ENCODE data around the gene FAM3A.

The FAM3A gene

DNA sequence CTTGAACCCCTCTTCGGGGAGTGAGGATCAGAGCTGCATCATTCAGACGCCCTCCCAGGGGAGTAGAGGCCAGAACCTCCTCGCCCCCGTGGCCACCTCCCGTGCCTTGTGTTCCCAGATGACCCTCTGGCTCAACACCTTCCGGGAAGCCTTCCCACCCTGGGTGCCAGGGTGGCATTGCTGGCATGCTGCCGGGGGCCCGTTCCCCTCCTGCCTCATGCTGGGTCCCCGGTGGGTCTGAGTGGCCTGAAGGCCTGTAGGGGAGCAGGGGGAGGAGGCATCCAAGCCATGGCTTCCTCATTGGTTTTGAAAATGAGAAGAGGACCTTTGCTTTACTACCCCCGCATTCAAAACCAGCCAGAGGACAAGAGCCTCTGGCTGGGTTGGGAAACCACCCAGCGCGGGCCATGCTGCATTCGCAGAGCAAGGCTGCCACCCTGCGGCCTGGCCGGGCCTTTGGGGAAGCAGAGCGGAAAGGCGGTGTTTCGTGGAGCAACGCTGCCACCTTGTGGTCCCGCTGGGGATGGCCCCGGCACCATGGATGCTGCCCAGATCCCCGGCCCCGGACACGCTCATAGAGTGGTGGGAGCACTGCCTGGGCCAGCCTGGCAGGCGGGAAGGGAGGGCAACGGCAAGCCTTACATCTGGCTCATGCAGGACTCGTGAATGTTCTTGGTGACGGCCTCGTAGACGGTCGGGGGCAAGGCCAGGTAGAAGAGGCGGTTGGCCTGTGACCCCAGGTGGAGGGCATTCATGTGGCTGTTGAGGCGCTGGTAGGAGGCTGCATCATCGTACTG is 18.7 kb upstream of the FAM3A start:
- peak; percentile 91 for DNase-seq

- no peak for DNase-seq
These were observed 16.7 kb upstream of the FAM3A start for GRCh38 chrX:154532690-154533089.

GRCh38 chrX:154531626-154532025 is 15.6 kb upstream of the FAM3A start:
- DNase-seq, result no peak

DNA sequence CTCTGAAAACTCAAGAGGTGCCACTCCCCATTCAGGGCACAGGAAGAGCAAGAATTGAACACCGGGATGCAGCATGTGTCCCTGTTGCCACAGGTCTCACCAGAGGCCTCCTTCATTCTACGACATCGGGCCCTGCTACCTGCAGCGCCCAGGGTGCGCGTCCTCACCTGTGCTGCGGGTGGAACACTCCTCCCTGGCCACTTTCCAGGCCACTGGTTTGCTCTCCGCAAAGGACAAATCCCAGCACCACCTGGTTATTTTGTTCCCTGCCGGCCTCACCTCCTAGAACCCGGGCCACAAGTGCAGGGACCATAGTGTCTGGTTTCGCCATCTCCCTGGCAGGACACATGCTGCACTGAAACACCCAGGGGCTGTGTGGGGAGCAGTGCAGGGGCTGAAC is 14.3 kb upstream of the FAM3A start:
- DNase-seq, result no peak

GRCh38 chrX:154529206-154529612 is 13.2 kb upstream of the FAM3A start:
- DNase-seq, result no peak

DNA sequence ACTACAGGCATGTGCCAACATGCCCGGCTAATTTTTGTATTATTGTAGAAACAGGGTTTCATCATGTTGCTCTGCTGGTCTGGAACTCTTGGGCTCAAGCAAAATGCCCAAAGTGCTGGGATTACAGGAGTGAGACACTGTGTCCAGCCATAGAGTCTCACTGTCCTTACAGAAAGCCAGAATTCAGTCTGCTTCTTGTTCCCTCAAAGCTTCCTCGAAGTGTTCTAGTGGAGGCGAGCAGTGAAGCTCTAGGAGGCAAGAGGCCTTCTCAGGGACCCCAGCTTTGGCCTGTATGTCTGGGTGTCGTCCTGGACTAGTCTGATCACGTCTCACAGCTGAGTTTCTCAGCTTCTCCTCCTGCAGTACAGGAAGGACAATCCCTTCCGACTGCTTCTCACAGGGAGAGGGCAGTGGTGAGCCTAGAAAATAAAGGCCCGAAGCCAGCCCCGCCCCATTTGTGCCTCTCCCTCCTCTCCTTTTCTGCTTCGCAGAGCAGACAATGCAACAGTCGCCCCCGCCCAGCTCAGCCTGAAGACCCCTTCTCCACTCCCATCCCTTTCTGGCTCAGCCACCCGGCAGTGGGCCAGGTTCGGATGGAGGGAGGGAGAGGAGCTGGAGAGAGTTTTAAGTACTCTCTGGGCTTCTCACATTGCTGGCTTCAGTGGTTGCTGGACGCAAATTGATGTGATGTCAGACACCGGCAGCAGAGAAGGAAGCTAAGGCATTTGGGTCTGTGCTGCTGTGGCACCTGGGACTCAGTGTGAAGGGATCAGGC is 11.1 kb upstream of the FAM3A start:
- peak; percentile 87 for DNase-seq

DNA sequence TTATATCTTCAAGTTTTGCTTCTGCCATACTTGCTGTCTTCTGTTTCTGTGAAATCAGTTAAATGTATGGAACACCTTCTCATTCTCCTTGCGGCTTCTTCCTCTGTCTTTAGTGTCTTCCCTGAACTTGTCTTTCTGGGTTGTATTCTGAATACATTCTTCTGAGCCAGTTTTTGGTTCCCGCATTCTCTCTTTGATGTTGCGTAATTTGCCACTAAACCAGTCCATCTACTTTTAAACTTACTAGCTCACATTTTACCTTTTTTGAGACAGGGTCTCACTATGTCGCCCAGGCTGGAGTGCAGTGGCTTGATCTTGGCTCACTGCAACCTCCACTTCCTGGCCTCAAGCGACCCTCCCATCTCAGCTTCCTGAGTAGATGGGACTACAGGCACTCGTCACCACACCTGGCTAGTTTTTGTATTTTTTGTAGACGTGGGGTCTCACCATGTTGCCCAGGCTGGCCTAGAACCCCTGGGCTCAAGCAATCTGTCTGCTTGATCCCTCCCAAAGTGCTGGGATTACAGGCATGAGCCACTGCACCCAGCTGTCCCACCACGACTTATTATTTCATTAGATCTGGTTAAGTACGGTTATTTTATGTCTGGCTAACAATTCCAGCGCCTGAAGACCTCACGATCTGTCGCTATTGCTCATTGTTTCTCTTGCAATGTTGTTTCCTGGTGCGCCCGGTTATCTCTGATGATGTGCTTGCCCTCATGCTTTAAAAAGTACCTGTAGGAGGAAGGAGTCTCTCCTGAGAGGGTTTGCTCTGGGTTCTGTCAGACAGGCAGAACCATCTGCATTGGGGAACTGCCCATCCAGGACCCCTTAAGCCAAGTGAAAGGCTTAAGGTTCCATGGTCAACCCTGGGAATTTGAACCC is 9.8 kb upstream of the FAM3A start:
- DNase-seq, result no peak

- DNase-seq, result no peak
These were observed 3.4 kb upstream of the FAM3A start for GRCh38 chrX:154519389-154519788.

- no peak for DNase-seq
These were observed 1.2 kb upstream of the FAM3A start for GRCh38 chrX:154517101-154517781.

GRCh38 chrX:154516656-154517100 is 646 bp upstream of the FAM3A start:
- DNase-seq, result peak; percentile 79

DNA sequence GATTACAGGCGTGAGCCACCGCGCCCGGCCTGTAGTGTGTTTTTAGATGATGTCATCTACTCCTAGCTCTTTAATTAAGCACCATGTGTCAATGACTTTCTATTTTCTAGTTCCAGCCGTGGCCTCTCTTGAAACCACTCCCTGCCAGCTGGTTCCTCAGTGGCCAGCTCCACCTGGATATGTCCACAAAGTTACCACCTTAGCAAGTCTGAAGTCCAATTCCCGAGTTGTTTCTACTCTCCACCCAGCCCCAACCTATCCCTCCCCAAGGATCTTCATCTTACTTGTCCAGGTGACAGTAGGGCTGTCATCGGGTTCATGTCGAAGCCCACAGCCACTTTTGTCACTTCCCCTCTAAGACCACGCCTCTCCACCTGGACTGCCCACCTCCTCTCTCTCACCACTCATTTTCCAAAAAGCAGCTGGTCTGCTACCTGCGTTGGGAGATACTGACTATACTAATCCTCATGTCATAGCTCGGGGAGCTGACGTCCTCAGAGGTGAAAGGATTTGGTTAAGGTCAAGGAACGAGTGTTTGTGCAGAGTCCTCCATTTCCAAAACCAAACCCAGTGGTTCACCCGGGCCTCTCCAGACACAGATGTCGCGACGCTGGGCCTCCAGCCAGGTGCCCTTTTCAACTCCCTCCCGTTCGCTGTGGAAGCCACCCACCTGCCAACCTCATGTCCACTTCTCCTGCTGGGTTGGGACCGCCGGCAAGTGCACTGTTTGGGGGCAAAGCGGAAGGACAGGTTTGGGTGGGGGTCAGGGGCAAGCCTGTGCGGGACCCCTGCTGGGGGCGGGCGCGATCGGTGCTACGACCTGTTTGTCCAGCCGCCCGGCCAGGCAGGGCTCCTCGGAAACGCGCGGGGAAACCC is 704 bp downstream of the FAM3A start:
- peak; percentile 23 for DNase-seq

GRCh38 chrX:154513716-154514115 is 2.3 kb downstream of the FAM3A start:
- no peak for DNase-seq

GRCh38 chrX:154512879-154513553 is 3.0 kb downstream of the FAM3A start:
- DNase-seq, result no peak

GRCh38 chrX:154511761-154512160 is 4.3 kb downstream of the FAM3A start:
- DNase-seq, result no peak

DNA sequence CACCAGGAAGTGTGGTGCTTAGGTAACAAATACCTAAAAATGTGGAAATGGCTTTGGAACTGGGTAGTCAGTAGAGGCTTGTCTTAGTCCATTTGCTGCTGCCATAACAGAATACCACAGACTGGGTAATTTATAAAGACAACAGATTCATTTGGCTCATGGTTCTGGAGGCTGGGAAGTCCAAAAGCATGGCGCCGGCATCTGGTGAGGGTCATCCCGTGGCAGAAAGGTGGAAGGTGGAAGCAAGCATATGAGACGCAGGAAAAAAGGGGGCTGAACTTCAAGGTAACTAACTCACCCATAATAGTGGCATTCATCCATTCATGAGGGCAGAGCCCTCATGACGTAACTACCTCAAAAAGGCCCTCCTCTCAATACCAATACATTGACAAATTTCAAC is 6.6 kb downstream of the FAM3A start:
- DNase-seq, result no peak

GRCh38 chrX:154508384-154508745 is 7.7 kb downstream of the FAM3A start:
- no peak for DNase-seq

DNA sequence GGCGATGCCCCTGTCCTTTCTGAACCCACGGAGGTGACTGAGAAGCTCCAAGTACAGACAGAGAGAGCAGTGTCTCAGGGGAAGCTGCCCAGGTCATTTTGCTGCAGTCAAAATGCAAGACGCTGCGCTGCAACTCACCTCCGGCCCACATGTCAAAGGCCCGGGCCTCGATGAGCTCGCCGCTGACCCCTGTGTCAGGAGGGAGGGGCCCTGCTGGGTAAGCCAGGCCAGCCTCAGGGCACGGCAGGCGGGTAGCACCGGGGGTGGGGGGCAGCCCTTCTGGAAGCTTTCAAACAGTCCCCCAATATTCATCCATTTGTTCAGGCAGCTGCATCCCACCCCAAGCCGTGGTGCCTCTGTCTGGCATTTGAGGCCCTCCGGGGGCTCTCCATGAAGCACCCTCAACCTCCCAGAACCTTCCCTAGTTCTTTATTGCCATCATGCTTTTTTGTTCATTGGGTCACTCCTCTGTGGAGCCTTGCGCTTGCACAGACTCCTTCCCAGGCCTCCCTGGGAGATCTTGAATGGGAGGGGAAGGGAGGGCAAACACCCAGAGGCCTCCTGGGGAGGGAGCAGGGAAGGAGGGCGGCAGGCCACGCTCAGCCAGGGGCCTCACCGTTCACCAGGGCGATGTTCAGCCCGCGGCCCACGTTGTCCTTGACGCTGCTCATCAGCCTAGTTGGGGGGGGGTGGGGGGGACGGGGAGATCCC is 8.2 kb downstream of the FAM3A start:
- DNase-seq, result no peak

DNA sequence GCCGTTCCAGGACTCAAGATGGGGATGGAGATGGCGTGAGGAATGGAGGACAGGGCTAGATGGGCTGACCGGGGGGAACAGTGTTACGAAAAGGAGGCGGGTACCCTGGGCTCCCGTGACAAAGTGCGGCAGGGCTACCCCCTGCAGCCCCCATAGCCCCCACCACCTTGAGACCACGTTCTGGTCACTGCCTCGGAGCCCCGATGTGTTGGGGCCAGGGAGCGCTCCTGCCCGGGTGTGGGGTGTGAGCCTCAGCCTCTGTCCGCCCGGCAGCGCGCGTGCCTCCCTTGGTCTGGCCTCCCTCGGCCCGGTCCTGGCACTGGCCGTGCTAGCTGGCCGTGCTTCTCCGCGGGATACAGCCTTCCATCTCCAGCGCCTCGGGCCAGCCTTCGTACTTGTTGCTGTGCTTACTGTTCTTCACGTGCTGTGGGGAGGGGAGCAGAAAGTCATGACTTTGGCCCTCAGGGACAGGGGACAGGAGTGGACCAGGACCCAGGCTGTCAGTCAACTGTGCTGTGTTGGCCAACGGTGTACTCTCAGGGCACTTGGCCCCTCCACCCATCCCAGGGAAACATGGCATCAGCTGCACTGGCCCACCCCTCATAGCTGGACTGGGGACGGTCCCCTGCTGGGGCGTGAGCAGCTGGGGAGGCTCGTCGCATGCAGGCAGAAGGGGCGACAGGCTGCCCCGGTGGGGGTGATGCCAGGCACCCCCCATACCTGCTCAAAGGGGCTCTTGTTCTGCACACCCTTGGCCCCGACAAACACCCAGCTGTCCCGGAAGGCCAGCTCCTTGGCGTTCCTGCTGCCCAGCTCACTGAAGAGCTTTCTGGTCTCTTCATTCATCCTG is 9.3 kb downstream of the FAM3A start:
- DNase-seq, result no peak

GRCh38 chrX:154505734-154506133 is 10.3 kb downstream of the FAM3A start:
- no peak for DNase-seq

Measured in OCI-M1 (cell line).